Measurements from ENCODE around the gene CD96. TPM values are rescaled to one million over a fixed set of nuclear protein-coding genes. Genes with fewer than 3 reads are reported as not detected.

CD96 gene
- total RNA-seq, 1 donor from 2014 or later, result 0.32 TPM

GRCh38 chr3:111534701-111535100 lies 7.3 kb upstream of the CD96 start:
- Histone ChIP-seq H3K27me3 (no peaks in the 10 kb centered on the region), H3K27ac (no peak overlapping the region), H3K9me3 (no peaks in the 10 kb centered on the region), H3K4me3 (no peak overlapping the region), H3K36me3 (no peaks in the 10 kb centered on the region), H3K4me1 (no peaks in the 10 kb centered on the region)
- no peak for DNase-seq (ENCODE audit: low spot score in 2 of 2)
- no peak for TF ChIP-seq CTCF (IDR thresholded peaks at IDR 0.05)
- intact Hi-C loops (cut with DNase I), result no loop called here

- Histone ChIP-seq H3K27ac (no peak overlapping the region), H3K4me3 (no peak overlapping the region), H3K27me3 (no peaks in the 10 kb centered on the region), H3K4me1 (no peaks in the 10 kb centered on the region), H3K36me3 (no peaks in the 10 kb centered on the region), H3K9me3 (no peaks in the 10 kb centered on the region)
- TF ChIP-seq CTCF (IDR thresholded peaks at IDR 0.05), result no peak
- no peak for DNase-seq (ENCODE audit: low spot score in 2 of 2)
- intact Hi-C loops (cut with DNase I), result no loop called here
Measured at GRCh38 chr3:111538111-111538510, 3.9 kb upstream of the CD96 start.

GRCh38 chr3:111538681-111539083 lies 3.3 kb upstream of the CD96 start:
- intact Hi-C loops (cut with DNase I), result no loop called here
- H3K36me3 ChIP-seq, result no peaks in the 10 kb centered on the region
- DNase-seq (ENCODE audit: low spot score in 2 of 2), result no peak
- H3K4me1 ChIP-seq, result no peaks in the 10 kb centered on the region
- H3K9me3 ChIP-seq, result no peaks in the 10 kb centered on the region
- H3K27me3 ChIP-seq, result no peaks in the 10 kb centered on the region
- no peak overlapping the region for H3K27ac ChIP-seq
- no peak overlapping the region for H3K4me3 ChIP-seq
- no peak for TF ChIP-seq CTCF (IDR thresholded peaks at IDR 0.05)

- no peak overlapping the region for H3K4me3 ChIP-seq
- no peaks in the 10 kb centered on the region for H3K4me1 ChIP-seq
- TF ChIP-seq CTCF (IDR thresholded peaks at IDR 0.05), result peak in 1 of 3 experiments; percentile 53
- H3K27me3 ChIP-seq, result no peaks in the 10 kb centered on the region
- no peaks in the 10 kb centered on the region for H3K36me3 ChIP-seq
- no peak for DNase-seq (ENCODE audit: low spot score in 2 of 2)
- intact Hi-C loops (cut with DNase I), result no loop called here
- no peak overlapping the region for H3K27ac ChIP-seq
- no peaks in the 10 kb centered on the region for H3K9me3 ChIP-seq
Measured at GRCh38 chr3:111539351-111540331, 2.4 kb upstream of the CD96 start.

DNA sequence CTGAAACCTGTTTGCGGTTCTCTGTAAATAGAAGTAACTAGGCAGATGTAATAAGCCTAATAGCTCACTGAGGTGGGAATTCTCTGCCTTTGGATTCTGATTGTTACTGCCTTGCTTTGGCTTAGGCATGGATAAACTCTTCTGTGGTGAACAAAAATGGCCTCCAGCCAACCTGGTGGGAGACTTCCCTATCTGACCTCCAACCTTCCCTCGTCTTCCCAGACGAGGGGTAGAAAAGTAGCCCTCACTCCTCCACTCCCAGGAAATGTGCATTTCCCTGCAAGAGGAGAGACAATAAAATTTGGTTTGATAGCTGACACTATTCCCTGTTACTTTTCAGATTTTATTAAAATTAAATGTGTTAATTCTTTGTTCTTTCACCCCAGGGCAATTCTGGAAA lies 606 bp upstream of the CD96 start:
- no peak for DNase-seq (ENCODE audit: low spot score in 2 of 2)
- H3K27ac ChIP-seq, result no peak overlapping the region
- no peak for TF ChIP-seq CTCF (IDR thresholded peaks at IDR 0.05)
- intact Hi-C loops (cut with DNase I), result no loop called here
- no peaks in the 10 kb centered on the region for H3K9me3 ChIP-seq
- no peaks in the 10 kb centered on the region for H3K36me3 ChIP-seq
- H3K4me1 ChIP-seq, result no peaks in the 10 kb centered on the region
- H3K4me3 ChIP-seq, result no peak overlapping the region
- no peaks in the 10 kb centered on the region for H3K27me3 ChIP-seq

All from ascending aorta (tissue), 2 donors.